ENCODE results near the gene DCBLD1. TPM values are rescaled to one million over a fixed set of nuclear protein-coding genes. Genes with fewer than 3 reads are reported as not detected.

The DCBLD1 gene
- total and polyA plus RNA-seq, 7 donors = 2.0 to 9.0 (median 4.0) TPM

- intact Hi-C loops (cut with DNase I) = no loop called here
- peak in 1 of 4 donors; percentile 10 for ATAC-seq
- Histone ChIP-seq H3K27me3 (ENCODE audit: insufficient read depth in 3 of 3, low read length in 2 of 3) (no peaks in the 10 kb centered on the region), H3K4me1 (no peaks in the 10 kb centered on the region), H3K36me3 (ENCODE audit: insufficient read depth in 1 of 2, low read depth in 1 of 2) (peaks cover 2 to 17% of the 10 kb centered on the region in 2 donors), H3K4me3 (no peak overlapping the region), H3K9me3 (no peaks in the 10 kb centered on the region), H3K27ac (no peak overlapping the region)
- WGBS, 3 donors = 92 to 94% (median 93%) methylated on average over 4 of the region's 4 CpGs
- no peak for DNase-seq
- TF ChIP-seq CTCF (IDR thresholded peaks at IDR 0.05) = no peak
Observed at GRCh38 chr6:117530467-117531242, 48.2 kb downstream of the DCBLD1 start.

- Histone ChIP-seq H3K27ac (peak overlapping the region; percentile 3), H3K36me3 (ENCODE audit: insufficient read depth in 1 of 2, low read depth in 1 of 2) (peaks cover 2 to 16% of the 10 kb centered on the region in 2 donors), H3K9me3 (no peaks in the 10 kb centered on the region), H3K4me3 (no peak overlapping the region), H3K4me1 (no peaks in the 10 kb centered on the region), H3K27me3 (ENCODE audit: insufficient read depth in 3 of 3, low read length in 2 of 3) (no peaks in the 10 kb centered on the region)
- no peak for DNase-seq
- intact Hi-C loops (cut with DNase I) = no loop called here
- WGBS, 3 donors = 55 to 60% (median 59%) methylated on average over 6 of the region's 6 CpGs
- no peak for ATAC-seq
- no peak for TF ChIP-seq CTCF (IDR thresholded peaks at IDR 0.05)
Observed at GRCh38 chr6:117531346-117531745, 48.9 kb downstream of the DCBLD1 start.

GRCh38 chr6:117531809-117532725, 49.6 kb downstream of the DCBLD1 start:
- intact Hi-C loops (cut with DNase I) = no loop called here
- no peak for TF ChIP-seq CTCF (IDR thresholded peaks at IDR 0.05)
- WGBS, 3 donors = 91 to 93% (median 92%) methylated on average over 5 of the region's 5 CpGs
- H3K27ac ChIP-seq = no peak overlapping the region
- H3K27me3 ChIP-seq (ENCODE audit: insufficient read depth in 3 of 3, low read length in 2 of 3) = no peaks in the 10 kb centered on the region
- ATAC-seq (no peak), DNase-seq (no peak)
- no peaks in the 10 kb centered on the region for H3K9me3 ChIP-seq
- H3K36me3 ChIP-seq (ENCODE audit: insufficient read depth in 1 of 2, low read depth in 1 of 2) = peaks cover 2 to 16% of the 10 kb centered on the region in 2 donors
- H3K4me1 ChIP-seq = no peaks in the 10 kb centered on the region
- no peak overlapping the region for H3K4me3 ChIP-seq

GRCh38 chr6:117533775-117534174, 51.3 kb downstream of the DCBLD1 start:
- Histone ChIP-seq H3K4me1 (no peaks in the 10 kb centered on the region), H3K9me3 (no peaks in the 10 kb centered on the region), H3K27ac (no peak overlapping the region), H3K36me3 (ENCODE audit: insufficient read depth in 1 of 2, low read depth in 1 of 2) (peaks cover 0 to 22% of the 10 kb centered on the region in 2 donors), H3K27me3 (ENCODE audit: insufficient read depth in 3 of 3, low read length in 2 of 3) (no peaks in the 10 kb centered on the region), H3K4me3 (no peak overlapping the region)
- WGBS, 3 donors = 87 to 99% (median 94%) methylated on average over 4 of the region's 4 CpGs
- TF ChIP-seq CTCF (IDR thresholded peaks at IDR 0.05) = no peak
- no peak for DNase-seq
- intact Hi-C loops (cut with DNase I) = no loop called here
- ATAC-seq = no peak

All from psoas muscle (tissue), 8 donors.